ENCODE results near the gene ARHGEF33.

The ARHGEF33 gene

DNA sequence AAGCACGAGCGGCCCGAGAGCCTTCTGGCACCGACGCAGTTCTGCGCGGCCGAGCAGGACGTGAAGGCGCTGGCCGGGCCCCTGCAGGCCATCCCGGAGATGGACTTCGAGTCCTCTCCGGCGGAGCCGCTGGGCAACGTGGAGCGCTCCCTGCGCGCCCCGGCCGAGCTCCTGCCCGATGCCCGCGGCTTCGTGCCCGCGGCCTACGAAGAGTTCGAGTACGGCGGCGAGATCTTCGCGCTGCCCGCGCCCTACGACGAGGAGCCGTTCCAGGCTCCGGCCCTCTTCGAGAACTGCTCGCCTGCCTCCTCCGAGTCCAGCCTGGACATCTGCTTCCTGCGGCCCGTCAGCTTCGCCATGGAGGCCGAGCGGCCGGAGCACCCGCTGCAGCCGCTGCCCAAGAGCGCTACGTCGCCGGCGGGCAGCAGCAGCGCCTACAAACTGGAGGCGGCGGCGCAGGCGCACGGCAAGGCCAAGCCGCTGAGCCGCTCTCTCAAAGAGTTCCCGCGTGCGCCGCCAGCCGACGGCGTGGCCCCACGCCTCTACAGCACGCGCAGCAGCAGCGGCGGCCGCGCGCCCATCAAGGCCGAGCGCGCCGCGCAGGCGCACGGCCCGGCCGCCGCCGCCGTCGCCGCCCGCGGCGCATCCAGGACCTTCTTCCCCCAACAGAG, 70.4 kb downstream of the ARHGEF33 start:
- DNase-seq (ENCODE audit: low read depth in 2 of 2): peak in 1 of 2 donors; percentile 9

DNA sequence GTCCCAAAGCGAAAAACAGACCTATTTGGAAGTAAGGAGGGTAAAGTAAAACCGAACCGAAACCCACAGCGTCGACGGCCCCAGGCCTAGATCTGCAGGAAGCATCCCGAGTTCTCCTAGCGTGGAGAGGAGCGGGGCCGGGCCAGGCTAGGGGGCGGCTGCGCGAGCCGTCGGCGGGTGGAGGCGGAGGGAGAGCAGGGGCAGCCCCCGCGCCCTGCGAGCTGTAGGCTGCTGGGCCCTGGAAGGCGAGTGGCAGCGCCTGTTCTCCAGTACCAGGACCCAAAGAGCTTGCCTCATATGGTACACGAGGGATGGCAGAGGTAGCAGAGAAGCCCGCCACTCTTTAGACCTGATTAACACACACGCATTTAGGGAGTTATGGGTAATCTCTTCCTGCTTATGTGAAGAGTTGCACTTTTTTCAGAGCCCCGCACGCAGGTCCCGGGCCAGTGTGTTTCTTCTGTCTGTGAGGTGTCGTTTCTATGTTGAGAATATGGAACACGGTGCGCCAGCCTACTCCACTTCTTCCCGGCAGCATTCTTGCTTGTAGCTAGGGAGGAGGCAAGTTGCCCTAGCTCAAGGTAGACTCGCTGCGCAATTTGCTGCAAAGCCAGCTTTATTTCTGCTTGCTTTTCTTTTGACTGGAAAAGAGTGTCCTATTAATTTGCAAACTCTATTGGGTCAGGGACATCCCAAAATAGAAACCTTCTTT, 71.1 kb downstream of the ARHGEF33 start:
- no peak for DNase-seq (ENCODE audit: low read depth in 2 of 2)

GRCh38 chr2:38966006-38966405, 76.3 kb downstream of the ARHGEF33 start:
- no peak for DNase-seq (ENCODE audit: low read depth in 2 of 2)

DNA sequence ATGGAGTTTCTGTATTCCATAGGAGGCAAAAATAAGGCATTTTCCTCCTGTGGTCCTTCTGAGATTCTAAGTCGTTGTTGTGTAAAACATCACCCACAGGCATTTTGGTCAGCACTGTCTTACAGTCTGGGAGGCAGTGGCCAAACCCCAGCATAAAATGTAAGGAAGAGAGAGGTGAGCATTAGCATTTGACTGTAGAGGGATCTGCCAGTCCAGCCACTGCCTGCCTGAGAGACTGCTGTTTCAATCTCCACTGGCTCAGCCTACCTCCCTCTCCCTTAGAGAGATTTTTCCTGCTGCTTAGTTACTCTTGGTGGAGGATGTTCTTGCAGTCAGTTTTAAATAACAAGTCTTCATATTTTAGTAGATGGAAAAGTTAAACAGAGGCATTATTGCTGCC, 77.0 kb downstream of the ARHGEF33 start:
- no peak for DNase-seq (ENCODE audit: low read depth in 2 of 2)

DNA sequence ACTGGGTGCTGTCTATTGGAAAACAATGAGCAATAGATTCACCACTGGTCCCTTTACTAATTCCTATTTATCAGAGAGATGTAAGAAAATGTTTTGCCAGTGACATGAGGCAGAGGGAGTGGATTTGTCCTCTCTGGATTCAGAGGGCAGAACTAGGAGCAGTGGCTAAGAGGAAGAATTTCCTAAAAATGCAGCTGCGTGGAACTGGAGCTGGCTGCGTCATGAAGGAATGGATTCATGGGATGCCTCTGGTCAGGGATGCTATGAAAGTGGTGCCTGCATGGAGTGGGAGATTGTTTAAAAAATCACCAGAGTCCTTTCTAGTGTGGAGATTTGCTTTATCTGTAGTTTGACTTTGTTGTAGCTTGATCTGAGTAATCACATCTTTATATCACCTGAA, 78.3 kb downstream of the ARHGEF33 start:
- DNase-seq (ENCODE audit: low read depth in 2 of 2): no peak

GRCh38 chr2:38971377-38971776, 81.7 kb downstream of the ARHGEF33 start:
- DNase-seq (ENCODE audit: low read depth in 2 of 2): no peak

DNA sequence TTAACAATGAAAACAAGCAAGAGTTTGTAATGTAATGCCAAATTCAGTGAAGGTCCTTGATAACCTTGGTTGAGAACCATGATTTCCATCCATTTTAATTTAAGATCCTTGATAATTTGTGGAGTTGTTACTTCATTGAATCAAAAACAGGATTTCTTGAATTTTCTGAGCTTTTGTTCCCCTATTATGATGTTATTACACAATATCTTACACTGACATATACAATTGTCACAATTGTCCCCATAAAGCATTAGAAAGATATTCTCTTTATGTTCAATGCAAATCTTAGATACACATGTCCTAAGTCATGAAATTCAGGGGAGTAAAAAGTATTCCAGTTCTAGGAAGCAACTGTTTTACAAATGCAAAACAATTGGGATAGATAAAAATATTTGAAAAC, 83.6 kb downstream of the ARHGEF33 start:
- DNase-seq (ENCODE audit: low read depth in 2 of 2): no peak

DNA sequence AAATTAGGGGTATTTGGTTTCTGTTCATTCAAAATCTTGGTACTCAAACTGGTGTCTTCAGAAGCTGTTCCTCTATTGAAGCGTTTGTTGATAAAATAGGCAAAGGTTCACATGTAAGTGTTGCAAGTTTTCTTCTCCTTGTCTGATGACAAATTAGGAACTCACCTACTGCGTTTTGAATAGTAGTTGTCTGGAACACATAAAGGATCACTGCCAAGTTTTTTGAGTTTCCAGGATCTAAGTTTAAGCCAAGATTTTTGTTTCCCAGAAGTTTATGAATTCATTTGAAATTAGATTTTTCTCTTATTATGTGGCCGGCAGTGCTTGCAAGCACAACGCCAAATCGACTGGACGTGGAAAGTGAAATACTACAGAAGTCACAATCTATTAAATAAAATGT, 85.4 kb downstream of the ARHGEF33 start:
- no peak for DNase-seq (ENCODE audit: low read depth in 2 of 2)

- DNase-seq (ENCODE audit: low read depth in 2 of 2): no peak
These were observed 87.4 kb downstream of the ARHGEF33 start for GRCh38 chr2:38977047-38977446.

DNA sequence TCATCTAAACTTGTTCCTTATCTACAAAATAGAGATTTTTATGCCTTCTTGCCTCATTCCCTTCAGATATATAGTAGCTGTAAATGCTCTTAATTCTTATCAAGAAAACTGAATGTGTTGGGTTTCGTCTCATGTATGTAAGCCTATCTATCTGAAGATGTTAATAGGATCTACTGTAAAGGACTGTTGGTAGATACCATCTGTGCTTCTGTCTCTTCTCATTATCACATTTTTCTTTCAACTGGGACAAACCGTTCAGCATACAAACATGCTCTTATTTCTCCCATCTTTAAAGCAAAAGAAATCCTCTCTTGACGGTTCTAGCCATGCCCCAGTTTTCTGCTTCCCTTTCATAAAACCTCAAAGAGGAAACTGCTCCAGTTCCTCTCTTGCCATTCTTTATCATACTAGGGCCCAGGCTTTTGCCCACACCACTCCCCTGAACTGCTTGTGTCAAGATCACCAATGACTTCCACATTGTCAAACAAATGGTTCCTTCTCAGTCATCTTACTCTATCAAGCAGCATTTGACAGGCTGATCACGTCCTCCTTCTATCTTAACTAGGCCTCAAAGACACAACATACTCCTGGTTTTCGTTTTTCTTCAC, 88.7 kb downstream of the ARHGEF33 start:
- no peak for DNase-seq (ENCODE audit: low read depth in 2 of 2)

GRCh38 chr2:38978908-38979307, 89.2 kb downstream of the ARHGEF33 start:
- no peak for DNase-seq (ENCODE audit: low read depth in 2 of 2)

DNA sequence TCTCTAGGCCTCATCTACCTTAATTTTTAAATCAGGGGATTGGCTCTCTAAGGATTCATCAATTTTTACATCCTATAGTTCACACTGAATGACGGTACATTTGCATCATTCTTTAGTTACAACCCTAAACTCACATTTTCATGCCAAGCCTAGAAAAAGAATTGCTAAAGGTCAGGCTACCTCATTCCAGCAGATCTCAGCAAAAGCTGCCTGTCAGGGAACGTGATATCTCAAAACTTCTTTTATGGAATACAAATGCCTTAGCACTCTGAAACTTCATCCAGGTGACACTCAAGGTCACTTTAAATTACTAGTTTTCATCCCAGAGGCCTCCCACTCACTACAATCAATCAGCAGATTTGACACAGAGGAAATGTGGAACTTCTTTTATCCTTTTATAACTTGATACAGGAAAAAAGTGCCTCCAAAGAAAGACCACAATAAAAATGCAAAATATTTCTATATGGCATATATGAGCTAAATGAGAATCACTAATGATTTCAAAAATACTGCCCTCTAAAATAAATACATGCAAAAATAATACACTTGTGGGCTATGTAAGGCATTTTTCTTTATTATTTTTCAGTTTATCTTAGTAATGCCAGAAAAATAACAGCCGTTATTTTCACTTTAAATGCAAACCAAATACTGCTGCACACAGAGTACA, 91.5 kb downstream of the ARHGEF33 start:
- no peak for DNase-seq (ENCODE audit: low read depth in 2 of 2)

- no peak for DNase-seq (ENCODE audit: low read depth in 2 of 2)
These were observed 92.1 kb downstream of the ARHGEF33 start for GRCh38 chr2:38981670-38982357.

GRCh38 chr2:38982498-38982897, 92.8 kb downstream of the ARHGEF33 start:
- DNase-seq (ENCODE audit: low read depth in 2 of 2): no peak

DNA sequence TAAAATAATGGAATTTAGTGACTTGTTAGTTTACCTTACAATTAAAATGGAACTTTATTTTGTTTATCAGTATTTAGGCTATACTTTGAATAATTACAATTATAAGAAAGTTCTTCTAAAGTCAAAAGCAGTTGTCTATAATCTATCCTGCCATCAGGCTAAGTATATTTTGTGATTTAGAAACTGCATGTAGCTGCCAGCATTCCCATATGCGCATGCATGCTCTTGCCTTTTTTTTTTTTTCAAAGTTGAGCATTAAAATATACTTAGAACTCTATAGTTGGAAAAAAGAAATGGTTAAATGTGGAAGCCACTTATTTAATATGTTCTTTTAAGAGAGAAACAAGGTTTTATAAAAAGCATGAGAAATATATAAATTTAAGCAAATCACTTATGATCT, 99.0 kb downstream of the ARHGEF33 start:
- DNase-seq (ENCODE audit: low read depth in 2 of 2): no peak

DNA sequence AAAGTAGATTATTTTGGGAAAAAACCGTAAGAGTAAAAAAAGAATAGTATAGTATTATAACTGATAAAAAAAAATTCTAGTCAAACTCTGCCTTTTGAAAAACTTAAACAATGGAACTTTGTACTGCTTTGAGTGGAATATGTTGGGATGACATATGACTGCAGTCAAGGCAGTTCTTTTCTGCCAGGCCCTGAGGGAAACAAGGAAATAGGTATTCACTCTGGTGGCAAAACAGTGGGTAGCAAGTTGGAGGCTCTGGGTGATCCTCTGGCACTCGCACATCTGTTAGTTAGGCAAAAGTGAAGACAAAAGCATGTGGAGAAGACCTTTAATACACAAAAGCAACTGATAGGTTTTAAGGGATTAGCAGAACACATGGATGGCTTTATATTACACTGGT, 102.2 kb downstream of the ARHGEF33 start:
- no peak for DNase-seq (ENCODE audit: low read depth in 2 of 2)

DNA sequence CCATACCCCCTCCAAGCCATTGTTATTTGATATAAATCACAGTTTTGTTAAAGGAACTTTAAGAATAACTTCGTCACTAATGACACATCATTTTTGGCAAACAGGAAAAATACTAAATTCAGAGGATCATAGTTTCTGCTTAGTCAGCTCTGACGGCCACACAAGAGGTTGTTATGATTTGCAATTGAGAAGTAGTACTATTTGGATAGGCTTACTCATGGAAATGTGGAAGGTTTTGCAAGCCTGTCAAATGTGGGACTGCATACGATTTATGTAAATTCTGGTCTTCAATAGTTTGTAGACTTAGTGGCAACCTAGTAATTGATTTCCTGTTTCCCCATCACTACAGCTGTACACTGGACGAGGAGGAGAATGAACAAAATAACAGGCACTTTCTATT, 108.1 kb downstream of the ARHGEF33 start:
- DNase-seq (ENCODE audit: low read depth in 2 of 2): no peak

- no peak for DNase-seq (ENCODE audit: low read depth in 2 of 2)
These were observed 110.9 kb downstream of the ARHGEF33 start for GRCh38 chr2:39000552-39000951.

DNA sequence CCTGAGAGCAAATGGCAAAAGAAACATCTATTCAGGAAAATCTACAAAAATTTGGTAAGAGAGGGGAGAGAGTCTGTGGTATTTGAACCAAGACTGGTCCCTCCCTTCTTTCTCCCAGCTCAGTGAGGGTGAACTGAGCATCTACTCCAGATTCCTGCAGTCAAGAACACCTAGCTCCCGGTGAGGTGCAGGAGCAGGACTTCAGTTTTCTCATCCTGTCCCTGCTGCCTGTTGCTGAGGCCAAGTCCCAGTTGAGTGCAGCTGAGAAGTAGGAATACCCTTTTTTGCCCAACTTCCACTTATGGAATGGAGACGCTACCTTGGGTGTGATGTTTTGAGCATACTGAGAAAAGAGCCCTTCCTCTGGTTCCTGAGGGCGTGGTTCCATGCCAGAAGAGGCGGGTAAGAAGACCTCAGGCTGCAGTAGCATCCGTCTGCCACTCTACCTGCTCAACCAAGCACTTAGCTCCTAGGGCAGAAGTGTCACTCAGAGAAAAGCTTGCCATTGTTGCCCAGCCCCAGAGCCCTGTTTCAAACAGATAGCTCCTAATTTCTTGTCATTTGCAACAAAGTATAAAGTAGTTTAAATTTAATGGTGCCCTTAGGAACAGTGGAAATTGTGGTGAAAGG, 118.3 kb downstream of the ARHGEF33 start:
- no peak for DNase-seq (ENCODE audit: low read depth in 2 of 2)

GRCh38 chr2:39008665-39009064, 119.0 kb downstream of the ARHGEF33 start:
- no peak for DNase-seq (ENCODE audit: low read depth in 2 of 2)

- DNase-seq (ENCODE audit: low read depth in 2 of 2): no peak
These were observed 124.2 kb downstream of the ARHGEF33 start for GRCh38 chr2:39013871-39014270.

GRCh38 chr2:39015424-39015823, 125.7 kb downstream of the ARHGEF33 start:
- no peak for DNase-seq (ENCODE audit: low read depth in 2 of 2)

Data from activated CD8-positive, alpha-beta memory T cell treated with anti-CD3 and anti-CD28 coated beads for 4 hours (primary cell).